Ammon's horn (tissue), 1 donor: ENCODE results near the gene MRPL4.
"Not testable (repeated sequence)": the region's sequence is repeated elsewhere in the genome, so short reads cannot be mapped to it uniquely, and the experiment has no call there.

Experiments
- DNase-seq: peaks from one replicate; pipeline ENCODE4 v3.0.0-alpha.2; 2016; ENCODE audit warnings: low spot score

Gene MRPL4

DNA sequence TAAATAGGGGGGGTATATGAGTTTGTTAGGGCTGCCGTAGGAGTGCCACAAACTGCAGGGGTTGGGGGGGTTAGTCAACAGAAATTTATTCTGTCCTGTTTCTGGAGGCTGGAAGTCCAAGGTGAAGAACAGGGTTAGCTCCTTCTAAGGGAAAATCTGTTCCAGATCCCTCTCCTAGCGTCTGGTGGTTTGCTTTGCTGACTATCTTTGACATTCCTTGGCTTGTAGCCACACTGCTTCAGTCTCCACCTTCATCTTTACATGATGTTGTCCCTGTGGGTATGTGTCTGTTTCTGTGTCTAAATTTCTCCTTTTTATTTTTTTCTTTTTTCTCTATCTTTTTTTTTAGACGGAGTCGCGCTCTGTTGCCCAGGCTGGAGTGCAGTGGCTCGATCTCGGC is 10.8 kb downstream of the MRPL4 start:
- no peak for DNase-seq

DNA sequence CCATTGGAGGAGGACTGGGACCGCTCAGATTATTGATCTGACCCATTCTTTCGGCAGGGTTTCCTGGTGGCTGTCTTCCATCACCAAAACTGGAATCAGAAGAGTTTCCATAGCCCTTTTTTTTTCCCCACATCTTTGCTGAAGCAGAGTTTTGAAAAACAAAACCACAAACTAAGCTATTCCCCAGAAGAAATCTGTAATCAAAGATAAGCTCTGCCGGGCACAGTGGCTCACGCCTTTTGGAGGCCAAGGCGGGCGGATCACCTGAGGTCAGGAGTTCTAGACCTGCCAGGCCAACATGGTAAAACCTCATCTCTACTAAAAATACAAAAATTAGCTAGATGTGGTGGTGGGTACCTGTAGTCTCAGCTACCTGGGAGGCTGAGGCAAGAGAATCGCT is 14.7 kb downstream of the MRPL4 start:
- DNase-seq, result no peak

DNA sequence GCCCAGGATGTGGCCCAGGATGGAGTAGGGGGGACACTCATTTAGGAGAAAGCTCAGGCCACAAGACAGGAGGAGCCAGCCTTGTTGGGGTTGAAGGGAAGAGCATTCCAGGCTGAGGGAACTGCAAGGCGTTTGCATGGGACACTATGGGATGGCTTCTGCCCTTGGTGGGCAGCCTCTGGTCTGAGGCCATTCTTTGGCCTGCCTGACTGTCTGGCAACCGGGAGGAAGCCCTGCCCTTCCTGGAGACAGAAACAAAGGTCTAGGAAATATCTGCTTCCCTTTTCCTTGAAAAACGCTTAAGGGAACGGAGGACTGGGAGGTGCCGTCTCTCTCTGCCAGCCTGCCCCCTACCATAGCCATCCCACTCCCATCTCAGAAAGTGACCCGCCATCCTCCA is 16.1 kb downstream of the MRPL4 start:
- DNase-seq, result no peak

DNA sequence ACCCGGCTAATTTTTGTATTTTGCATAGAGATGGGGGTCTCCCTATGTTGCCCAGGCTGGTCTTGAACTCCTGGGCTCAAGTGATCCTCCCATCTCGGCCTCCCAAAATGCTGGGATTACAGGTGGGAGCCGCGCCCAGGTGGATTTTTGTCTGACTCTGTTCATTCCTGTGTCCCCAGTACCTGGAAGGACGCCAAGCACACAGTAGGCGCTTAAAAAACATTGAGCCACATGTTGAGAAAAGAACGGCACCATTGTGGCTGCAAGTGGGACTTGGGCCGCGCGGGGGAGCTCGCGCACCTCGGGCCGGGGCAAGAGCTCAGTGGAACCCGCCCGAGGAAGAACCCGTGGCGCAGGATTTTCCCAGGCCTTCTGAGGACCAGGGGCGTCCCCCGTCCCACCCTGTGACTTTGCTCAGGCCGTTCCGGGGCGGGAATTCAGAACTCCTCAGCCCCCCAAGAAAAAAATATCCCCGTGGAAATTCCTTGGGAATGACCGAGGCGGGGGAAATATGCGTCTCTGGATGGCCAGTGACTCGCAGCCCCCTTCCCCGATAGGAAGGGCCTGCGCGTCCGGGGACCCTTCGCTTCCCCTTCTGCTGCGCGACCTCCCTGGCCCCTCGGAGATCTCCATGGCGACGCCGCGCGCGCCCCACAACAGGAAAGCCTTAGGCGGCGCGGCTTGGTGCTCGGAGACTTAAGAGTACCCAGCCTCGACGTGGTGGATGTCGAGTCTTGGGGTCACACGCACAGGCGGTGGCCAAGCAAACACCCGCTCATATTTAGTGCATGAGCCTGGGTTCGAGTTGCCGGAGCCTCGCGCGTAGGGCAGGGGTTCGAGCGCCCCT is 17.5 kb downstream of the MRPL4 start:
- peak; percentile 82 for DNase-seq

DNA sequence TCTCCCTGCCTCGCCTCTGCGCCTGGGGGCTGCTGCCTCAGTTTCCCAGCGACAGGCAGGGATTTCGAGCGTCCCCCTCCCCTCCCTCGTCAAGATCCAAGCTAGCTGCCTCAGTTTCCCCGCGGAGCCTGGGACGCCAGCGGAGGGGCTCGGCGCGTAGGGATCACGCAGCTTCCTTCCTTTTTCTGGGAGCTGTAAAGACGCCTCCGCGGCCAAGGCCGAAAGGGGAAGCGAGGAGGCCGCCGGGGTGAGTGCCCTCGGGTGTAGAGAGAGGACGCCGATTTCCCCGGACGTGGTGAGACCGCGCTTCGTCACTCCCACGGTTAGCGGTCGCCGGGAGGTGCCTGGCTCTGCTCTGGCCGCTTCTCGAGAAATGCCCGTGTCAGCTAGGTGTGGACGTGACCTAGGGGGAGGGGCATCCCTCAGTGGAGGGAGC is 18.2 kb downstream of the MRPL4 start:
- DNase-seq, result peak; percentile 52

DNA sequence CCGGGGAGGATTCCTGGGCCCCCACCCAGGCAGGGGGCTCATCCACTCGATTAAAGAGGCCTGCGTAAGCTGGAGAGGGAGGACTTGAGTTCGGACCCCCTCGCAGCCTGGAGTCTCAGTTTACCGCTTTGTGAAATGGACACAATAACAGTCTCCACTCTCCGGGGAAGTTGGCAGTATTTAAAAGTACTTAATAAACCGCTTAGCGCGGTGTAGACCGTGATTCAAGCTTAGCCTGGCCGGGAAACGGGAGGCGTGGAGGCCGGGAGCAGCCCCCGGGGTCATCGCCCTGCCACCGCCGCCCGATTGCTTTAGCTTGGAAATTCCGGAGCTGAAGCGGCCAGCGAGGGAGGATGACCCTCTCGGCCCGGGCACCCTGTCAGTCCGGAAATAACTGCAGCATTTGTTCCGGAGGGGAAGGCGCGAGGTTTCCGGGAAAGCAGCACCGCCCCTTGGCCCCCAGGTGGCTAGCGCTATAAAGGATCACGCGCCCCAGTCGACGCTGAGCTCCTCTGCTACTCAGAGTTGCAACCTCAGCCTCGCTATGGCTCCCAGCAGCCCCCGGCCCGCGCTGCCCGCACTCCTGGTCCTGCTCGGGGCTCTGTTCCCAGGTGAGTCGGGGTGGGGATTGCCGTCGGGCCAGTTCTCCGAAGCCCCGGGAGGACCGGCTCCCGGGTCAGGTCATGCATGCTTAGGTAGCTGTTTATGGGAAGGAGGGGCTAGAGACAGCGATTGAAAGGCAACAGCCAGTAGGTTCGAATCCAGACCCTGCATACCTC is 18.8 kb downstream of the MRPL4 start, which contains the start of gene ICAM1:
ICAM1 (plus strand) TSS at position 505 of the 779 bp plus-strand sequence; CDS start at position 545, 40 bp downstream.
- DNase-seq, result peak; percentile 48

DNA sequence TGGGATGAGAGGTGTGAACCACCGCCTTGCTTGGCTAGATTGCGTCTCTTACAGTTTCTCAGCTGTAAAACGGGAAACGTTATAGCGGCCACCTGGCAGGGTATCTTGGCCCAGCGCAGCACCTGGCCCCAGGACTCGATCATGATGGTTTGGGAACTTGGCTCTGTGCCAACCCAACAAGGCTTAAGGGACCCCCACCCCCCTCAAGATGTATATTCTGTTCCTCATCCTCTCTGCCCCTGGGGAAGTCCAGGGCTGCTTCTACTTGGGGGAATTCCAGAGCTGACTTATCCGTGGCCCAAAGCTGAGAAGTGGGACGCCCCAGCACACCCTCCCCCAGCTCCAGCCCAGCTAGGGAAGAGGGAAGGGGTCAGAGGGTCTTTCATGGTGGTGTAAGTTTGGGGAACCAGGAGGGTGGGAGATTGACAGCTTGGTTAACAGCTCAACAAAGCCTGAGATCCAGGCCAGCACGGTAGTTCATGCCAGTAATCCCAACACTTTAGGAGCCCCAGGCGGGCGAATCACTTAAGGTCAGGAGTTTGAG is 19.6 kb downstream of the MRPL4 start:
- DNase-seq, result no peak

DNA sequence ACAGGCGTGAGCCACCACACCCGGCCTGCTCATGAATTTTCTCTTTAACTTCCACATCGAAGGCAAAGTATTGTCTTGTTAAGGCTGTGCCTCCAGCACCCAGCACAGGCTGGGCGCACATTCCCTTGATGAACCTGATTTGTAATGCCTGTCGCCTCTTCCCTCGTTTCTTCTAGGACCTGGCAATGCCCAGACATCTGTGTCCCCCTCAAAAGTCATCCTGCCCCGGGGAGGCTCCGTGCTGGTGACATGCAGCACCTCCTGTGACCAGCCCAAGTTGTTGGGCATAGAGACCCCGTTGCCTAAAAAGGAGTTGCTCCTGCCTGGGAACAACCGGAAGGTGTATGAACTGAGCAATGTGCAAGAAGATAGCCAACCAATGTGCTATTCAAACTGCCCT is 22.6 kb downstream of the MRPL4 start:
- no peak for DNase-seq

DNA sequence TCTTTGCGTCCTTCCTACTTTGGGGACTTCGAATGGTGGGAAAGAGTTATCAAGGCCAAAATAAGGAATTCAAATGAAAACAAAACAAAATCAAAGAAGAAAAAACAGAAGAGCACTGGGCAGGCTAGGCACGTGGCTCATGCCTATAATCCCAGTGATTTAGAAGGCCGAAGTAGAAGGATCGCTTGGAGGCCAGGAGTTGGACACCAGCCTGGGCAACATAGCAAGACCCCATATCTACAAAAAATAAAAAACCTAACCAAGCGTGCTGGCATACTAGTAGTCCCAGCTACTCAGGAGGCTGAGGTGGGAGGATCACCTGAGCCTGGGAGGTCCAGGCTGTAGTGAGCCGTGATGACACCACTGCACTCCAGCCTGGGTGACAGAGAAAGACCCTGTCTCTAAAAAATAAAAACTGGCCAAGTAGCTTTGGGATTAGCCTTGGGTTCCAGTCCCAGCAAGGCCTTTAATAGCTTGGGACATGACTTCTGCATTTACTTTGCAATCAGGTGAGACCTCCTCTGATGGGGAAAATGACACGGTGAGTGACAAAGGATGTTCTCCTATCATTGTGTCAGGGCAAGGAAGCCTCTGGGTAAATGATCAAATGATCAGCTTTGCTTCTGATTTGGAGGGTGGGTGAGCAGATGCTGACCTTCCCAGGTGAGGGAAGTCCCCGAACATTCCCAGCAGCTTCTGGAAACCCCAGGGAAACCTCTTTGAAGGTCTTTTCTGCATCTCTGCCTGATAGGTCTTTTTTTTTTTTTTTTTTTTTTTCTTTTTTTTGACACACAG is 26.0 kb downstream of the MRPL4 start:
- DNase-seq, result no peak

DNA sequence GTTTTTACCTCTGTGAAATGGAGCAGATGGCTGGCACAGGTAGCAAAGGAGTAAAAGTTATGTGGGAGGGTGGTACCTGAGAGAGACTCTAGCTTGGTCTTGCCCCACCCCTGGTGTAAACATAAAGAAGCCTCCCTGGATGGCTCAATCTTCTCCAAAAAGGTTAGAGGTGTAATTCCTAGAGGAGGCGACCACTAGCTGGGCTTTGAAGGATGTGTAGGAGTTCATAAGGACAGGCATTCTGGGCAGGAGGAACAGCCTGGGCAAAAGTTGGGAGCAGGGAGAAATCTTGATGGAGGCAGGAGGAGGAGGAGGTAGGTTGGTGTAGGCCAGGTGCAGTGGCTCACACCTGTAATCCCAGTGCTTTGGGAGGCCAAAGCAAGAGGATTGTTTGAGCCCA is 26.9 kb downstream of the MRPL4 start:
- no peak for DNase-seq

DNA sequence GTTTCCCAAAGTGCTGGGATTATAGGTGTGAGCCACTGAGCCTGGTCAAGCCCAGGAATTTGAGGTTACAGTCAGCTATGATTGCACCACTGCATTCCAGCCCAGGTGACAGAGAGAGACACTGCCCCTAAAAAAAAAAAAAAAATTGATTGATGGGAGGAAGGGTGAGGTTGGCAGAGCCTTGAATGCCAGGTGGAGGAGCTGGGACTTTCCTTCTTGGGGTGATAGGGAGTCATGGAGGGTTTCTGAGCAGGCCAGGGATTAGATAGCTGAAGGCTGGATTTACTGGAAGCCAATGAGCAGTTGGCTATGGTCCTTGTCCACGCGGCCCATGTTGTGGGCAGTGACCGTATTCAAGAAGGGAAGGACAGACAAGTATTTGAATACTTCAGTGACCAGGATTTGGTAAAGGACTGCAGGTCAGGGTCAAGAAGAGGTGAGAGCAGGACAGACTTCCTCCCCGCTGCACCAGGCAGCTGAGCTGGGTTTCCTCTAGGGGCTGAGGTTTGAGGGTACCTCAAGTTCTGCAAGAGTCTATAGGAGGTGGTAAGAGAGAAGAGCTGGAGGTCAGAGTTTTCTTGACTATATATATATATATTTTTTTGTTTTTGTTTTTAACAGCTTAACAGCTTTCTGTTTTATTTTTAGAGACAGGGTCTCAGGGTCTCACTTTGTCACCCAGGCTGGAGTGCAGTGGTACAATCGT is 27.9 kb downstream of the MRPL4 start:
- no peak for DNase-seq

DNA sequence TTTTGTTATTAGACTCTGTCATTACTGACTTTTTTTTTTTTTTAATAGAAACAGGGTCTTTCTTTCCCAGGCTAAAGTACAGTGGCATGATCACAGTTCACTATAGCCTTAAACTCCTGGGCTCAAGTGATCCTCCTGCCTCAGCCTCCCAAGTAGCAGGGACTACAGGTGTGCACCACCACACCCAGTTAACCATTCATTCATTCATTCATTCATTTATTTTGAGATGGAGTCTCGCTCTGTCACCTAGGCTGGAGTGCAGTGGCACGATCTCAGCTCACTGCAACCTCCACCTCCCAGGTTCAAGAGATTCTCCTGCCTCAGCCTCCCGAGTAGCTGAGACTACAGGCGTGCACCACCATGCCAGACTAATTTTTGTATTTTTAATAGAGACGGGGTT is 30.0 kb downstream of the MRPL4 start:
- DNase-seq, result not testable (repeated sequence)

DNA sequence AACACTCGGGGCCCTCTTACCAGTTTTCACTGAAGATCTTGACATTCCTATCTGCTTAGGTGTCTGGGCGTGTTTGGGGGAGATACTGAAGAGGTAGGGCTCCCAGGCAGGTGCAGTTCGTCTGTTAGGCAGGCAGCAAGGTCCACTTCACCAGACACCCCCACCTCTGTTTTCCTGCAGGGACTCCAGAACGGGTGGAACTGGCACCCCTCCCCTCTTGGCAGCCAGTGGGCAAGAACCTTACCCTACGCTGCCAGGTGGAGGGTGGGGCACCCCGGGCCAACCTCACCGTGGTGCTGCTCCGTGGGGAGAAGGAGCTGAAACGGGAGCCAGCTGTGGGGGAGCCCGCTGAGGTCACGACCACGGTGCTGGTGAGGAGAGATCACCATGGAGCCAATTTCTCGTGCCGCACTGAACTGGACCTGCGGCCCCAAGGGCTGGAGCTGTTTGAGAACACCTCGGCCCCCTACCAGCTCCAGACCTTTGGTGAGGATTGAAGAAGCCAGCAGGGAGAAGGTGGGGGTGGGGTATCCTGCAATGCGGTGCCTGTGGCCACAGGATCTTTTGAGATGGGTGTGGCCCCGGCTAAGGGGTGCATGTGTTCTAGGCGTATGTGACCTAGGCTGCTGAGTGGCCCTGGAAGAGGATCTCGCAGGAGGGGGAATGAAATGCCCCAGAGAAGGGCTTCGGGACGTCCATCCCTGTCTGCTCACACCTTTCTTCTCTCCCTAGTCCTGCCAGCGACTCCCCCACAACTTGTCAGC is 31.5 kb downstream of the MRPL4 start:
- DNase-seq, result no peak

DNA sequence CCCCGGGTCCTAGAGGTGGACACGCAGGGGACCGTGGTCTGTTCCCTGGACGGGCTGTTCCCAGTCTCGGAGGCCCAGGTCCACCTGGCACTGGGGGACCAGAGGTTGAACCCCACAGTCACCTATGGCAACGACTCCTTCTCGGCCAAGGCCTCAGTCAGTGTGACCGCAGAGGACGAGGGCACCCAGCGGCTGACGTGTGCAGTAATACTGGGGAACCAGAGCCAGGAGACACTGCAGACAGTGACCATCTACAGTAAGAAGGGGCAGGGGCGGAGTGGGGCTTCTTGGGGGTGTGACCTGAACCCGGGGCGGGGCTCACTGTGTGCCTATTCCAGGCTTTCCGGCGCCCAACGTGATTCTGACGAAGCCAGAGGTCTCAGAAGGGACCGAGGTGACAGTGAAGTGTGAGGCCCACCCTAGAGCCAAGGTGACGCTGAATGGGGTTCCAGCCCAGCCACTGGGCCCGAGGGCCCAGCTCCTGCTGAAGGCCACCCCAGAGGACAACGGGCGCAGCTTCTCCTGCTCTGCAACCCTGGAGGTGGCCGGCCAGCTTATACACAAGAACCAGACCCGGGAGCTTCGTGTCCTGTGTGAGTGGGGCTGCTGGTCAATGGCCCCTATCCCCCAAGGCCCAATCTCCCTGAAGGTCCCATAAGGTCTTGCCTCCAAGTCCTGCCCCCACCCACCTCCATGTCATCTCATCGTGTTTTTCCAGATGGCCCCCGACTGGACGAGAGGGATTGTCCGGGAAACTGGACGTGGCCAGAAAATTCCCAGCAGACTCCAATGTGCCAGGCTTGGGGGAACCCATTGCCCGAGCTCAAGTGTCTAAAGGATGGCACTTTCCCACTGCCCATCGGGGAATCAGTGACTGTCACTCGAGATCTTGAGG is 32.3 kb downstream of the MRPL4 start:
- no peak for DNase-seq

DNA sequence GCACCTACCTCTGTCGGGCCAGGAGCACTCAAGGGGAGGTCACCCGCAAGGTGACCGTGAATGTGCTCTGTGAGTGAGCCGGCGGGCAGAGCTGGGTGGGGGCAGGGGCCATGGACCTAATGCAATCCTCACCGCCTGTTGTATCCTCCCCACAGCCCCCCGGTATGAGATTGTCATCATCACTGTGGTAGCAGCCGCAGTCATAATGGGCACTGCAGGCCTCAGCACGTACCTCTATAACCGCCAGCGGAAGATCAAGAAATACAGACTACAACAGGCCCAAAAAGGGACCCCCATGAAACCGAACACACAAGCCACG is 32.9 kb downstream of the MRPL4 start:
- no peak for DNase-seq

DNA sequence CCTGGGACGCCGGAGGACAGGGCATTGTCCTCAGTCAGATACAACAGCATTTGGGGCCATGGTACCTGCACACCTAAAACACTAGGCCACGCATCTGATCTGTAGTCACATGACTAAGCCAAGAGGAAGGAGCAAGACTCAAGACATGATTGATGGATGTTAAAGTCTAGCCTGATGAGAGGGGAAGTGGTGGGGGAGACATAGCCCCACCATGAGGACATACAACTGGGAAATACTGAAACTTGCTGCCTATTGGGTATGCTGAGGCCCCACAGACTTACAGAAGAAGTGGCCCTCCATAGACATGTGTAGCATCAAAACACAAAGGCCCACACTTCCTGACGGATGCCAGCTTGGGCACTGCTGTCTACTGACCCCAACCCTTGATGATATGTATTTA is 33.4 kb downstream of the MRPL4 start:
- no peak for DNase-seq

DNA sequence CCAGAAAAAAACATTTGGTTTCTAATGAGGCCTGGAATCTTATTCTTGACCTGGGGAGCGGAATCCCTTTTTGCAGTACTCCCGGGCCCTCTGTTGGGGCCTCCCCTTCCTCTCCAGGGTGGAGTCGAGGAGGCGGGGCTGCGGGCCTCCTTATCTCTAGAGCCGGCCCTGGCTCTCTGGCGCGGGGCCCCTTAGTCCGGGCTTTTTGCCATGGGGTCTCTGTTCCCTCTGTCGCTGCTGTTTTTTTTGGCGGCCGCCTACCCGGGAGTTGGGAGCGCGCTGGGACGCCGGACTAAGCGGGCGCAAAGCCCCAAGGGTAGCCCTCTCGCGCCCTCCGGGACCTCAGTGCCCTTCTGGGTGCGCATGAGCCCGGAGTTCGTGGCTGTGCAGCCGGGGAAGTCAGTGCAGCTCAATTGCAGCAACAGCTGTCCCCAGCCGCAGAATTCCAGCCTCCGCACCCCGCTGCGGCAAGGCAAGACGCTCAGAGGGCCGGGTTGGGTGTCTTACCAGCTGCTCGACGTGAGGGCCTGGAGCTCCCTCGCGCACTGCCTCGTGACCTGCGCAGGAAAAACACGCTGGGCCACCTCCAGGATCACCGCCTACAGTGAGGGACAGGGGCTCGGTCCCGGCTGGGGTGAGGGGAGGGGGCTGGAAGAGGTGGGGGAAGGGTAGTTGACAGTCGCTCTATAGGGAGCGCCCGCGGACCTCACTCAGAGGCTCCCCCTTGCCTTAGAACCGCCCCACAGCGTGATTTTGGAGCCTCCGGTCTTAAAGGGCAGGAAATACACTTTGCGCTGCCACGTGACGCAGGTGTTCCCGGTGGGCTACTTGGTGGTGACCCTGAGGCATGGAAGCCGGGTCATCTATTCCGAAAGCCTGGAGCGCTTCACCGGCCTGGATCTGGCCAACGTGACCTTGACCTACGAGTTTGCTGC is 35.1 kb downstream of the MRPL4 start, which contains the start of gene ICAM4:
ICAM4 (plus strand) TSS at position 153 of the 935 bp plus-strand sequence; CDS start at position 211, 58 bp downstream.
- no peak for DNase-seq

DNA sequence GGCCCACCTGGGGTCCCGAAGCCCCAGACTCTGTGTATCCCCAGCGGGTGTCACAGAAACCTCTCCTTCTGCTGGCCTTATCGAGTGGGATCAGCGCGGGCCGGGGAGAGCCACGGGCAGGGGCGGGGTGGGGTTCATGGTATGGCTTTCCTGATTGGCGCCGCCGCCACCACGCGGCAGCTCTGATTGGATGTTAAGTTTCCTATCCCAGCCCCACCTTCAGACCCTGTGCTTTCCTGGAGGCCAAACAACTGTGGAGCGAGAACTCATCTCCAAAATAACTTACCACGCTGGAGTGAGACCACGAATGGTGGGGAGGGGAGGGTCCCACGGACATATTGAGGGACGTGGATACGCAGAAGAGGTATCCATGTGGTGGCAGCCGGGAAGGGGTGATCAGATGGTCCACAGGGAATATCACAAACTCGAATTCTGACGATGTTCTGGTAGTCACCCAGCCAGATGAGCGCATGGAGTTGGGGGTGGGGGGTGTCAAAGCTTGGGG is 36.7 kb downstream of the MRPL4 start:
- DNase-seq, result peak; percentile 51
